Measurements from ENCODE around the gene ATG10. TPM values are rescaled to one million over a fixed set of nuclear protein-coding genes. Genes with fewer than 3 reads are reported as not detected.

Gene ATG10
- total and polyA plus RNA-seq, 2 experiments from 2014 or later = 12.5 to 17.7 TPM

DNA sequence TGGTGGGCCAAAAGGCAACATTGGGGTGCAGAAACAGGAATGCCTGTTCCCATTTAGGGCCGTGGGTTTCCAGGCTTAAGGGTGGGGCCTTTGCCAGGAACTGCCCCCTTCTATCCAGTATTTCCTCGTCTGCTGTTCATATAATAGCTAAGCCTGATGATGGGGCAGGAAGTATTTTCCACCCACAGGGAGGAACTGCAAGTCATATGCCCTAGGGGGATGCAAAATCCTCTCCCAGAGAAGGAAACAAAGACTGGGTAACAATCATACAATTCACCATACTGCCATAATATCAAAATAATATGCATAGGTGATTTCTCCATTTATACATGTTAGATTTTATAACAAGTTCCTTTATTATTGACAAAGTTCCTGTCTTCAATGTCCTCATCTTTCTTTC lies 326.8 kb downstream of the ATG10 start (continued):
- TF ChIP-seq, protein P1, sequence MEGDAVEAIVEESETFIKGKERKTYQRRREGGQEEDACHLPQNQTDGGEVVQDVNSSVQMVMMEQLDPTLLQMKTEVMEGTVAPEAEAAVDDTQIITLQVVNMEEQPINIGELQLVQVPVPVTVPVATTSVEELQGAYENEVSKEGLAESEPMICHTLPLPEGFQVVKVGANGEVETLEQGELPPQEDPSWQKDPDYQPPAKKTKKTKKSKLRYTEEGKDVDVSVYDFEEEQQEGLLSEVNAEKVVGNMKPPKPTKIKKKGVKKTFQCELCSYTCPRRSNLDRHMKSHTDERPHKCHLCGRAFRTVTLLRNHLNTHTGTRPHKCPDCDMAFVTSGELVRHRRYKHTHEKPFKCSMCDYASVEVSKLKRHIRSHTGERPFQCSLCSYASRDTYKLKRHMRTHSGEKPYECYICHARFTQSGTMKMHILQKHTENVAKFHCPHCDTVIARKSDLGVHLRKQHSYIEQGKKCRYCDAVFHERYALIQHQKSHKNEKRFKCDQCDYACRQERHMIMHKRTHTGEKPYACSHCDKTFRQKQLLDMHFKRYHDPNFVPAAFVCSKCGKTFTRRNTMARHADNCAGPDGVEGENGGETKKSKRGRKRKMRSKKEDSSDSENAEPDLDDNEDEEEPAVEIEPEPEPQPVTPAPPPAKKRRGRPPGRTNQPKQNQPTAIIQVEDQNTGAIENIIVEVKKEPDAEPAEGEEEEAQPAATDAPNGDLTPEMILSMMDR (conservative IDR thresholded peaks at IDR 0.05; ENCODE audit: low read depth in 2 of 2) = no peak
- TF ChIP-seq, protein P2, sequence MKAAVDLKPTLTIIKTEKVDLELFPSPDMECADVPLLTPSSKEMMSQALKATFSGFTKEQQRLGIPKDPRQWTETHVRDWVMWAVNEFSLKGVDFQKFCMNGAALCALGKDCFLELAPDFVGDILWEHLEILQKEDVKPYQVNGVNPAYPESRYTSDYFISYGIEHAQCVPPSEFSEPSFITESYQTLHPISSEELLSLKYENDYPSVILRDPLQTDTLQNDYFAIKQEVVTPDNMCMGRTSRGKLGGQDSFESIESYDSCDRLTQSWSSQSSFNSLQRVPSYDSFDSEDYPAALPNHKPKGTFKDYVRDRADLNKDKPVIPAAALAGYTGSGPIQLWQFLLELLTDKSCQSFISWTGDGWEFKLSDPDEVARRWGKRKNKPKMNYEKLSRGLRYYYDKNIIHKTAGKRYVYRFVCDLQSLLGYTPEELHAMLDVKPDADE (IDR thresholded peaks at IDR 0.05) = no peak
- TF ChIP-seq ZNF114 (CRISPR knock-in tag; IDR thresholded peaks at IDR 0.05) (no peak), CREB1 (CRISPR knock-in tag; IDR thresholded peaks at IDR 0.05; ENCODE audit: low read depth) (no peak), POLR2AphosphoS5 (IDR thresholded peaks at IDR 0.05; ENCODE audit: low read depth) (no peak)

DNA sequence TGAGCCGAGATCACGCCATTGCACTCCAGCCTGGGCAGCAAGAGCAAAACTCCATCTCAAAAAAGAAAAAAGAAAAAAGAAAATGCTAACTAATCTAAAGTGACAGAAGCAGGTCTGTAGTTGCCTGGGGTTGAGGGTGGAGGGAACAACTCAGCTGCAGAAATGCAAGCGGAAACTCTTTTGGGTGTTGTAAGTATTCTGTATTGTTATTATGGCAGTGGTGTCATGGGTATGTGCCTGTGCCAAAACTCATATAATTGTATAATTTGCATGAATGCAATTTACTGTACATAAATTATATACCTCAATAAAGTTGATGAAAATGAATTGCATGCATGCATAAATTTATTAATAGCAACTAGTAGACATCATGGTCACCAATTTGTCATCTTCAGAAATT lies 329.4 kb downstream of the ATG10 start:
- H3F3A ChIP-seq (replicated peaks; ENCODE audit: low read depth) = no peaks in the 10 kb centered on the region
- Mint-ChIP-seq H3K27me3 (ENCODE audit: insufficient read depth, low read depth, poor library complexity) (peaks cover 11% of the 10 kb centered on the region), H3K4me1 (peaks cover 12% of the 10 kb centered on the region), H3K36me3 (ENCODE audit: low read depth) (no peaks in the 10 kb centered on the region), H3K9me3 (peaks cover 3% of the 10 kb centered on the region; the same call in 1 of the 3 replicates), H3K4me3 (no peak overlapping the region), H3K27ac (no peak overlapping the region)
- H3K4me1 ChIP-seq (ENCODE audit: insufficient read depth) = peaks cover 2% of the 10 kb centered on the region; the same call in 1 of the 2 replicates
- H3K4me2 ChIP-seq = no peak overlapping the region
- H2AFZ ChIP-seq = no peak overlapping the region
- H3K36me3 ChIP-seq (ENCODE audit: insufficient read depth) = no peaks in the 10 kb centered on the region
- no peaks in the 10 kb centered on the region for H4K20me1 ChIP-seq (replicated peaks; ENCODE audit: insufficient read depth)
- no peaks in the 10 kb centered on the region for H3K9me2 ChIP-seq (ENCODE audit: insufficient read depth)
- no peaks in the 10 kb centered on the region for H3K79me2 ChIP-seq (replicated peaks; ENCODE audit: insufficient read depth)
- no peak for ATAC-seq
- H3K27ac ChIP-seq (ENCODE audit: low read depth) = no peak overlapping the region
- no peak for DNase-seq (ENCODE audit: low spot score)
- no peaks in the 10 kb centered on the region for H3K27me3 ChIP-seq (ENCODE audit: insufficient read depth)
- H3K4me3 ChIP-seq = no peak overlapping the region
- TF ChIP-seq, protein P3, sequence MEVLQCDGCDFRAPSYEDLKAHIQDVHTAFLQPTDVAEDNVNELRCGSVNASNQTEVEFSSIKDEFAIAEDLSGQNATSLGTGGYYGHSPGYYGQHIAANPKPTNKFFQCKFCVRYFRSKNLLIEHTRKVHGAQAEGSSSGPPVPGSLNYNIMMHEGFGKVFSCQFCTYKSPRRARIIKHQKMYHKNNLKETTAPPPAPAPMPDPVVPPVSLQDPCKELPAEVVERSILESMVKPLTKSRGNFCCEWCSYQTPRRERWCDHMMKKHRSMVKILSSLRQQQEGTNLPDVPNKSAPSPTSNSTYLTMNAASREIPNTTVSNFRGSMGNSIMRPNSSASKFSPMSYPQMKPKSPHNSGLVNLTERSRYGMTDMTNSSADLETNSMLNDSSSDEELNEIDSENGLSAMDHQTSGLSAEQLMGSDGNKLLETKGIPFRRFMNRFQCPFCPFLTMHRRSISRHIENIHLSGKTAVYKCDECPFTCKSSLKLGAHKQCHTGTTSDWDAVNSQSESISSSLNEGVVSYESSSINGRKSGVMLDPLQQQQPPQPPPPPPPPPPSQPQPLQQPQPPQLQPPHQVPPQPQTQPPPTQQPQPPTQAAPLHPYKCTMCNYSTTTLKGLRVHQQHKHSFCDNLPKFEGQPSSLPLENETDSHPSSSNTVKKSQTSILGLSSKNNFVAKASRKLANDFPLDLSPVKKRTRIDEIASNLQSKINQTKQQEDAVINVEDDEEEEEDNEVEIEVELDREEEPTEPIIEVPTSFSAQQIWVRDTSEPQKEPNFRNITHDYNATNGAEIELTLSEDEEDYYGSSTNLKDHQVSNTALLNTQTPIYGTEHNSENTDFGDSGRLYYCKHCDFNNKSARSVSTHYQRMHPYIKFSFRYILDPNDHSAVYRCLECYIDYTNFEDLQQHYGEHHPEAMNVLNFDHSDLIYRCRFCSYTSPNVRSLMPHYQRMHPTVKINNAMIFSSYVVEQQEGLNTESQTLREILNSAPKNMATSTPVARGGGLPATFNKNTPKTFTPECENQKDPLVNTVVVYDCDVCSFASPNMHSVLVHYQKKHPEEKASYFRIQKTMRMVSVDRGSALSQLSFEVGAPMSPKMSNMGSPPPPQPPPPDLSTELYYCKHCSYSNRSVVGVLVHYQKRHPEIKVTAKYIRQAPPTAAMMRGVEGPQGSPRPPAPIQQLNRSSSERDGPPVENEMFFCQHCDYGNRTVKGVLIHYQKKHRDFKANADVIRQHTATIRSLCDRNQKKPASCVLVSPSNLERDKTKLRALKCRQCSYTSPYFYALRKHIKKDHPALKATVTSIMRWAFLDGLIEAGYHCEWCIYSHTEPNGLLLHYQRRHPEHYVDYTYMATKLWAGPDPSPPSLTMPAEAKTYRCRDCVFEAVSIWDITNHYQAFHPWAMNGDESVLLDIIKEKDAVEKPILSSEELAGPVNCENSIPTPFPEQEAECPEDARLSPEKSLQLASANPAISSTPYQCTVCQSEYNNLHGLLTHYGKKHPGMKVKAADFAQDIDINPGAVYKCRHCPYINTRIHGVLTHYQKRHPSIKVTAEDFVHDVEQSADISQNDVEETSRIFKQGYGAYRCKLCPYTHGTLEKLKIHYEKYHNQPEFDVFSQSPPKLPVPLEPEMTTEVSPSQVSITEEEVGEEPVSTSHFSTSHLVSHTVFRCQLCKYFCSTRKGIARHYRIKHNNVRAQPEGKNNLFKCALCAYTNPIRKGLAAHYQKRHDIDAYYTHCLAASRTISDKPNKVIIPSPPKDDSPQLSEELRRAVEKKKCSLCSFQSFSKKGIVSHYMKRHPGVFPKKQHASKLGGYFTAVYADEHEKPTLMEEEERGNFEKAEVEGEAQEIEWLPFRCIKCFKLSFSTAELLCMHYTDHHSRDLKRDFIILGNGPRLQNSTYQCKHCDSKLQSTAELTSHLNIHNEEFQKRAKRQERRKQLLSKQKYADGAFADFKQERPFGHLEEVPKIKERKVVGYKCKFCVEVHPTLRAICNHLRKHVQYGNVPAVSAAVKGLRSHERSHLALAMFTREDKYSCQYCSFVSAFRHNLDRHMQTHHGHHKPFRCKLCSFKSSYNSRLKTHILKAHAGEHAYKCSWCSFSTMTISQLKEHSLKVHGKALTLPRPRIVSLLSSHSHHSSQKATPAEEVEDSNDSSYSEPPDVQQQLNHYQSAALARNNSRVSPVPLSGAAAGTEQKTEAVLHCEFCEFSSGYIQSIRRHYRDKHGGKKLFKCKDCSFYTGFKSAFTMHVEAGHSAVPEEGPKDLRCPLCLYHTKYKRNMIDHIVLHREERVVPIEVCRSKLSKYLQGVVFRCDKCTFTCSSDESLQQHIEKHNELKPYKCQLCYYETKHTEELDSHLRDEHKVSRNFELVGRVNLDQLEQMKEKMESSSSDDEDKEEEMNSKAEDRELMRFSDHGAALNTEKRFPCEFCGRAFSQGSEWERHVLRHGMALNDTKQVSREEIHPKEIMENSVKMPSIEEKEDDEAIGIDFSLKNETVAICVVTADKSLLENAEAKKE (CRISPR knock-in tag; IDR thresholded peaks at IDR 0.05) = no peak
- TF ChIP-seq POLR2AphosphoS5 (IDR thresholded peaks at IDR 0.05; ENCODE audit: low read depth) = no peak
- no peak for TF ChIP-seq EZH2phosphoT487 (IDR thresholded peaks at IDR 0.05; ENCODE audit: unreplicated experiment)
- TF ChIP-seq, protein P4, sequence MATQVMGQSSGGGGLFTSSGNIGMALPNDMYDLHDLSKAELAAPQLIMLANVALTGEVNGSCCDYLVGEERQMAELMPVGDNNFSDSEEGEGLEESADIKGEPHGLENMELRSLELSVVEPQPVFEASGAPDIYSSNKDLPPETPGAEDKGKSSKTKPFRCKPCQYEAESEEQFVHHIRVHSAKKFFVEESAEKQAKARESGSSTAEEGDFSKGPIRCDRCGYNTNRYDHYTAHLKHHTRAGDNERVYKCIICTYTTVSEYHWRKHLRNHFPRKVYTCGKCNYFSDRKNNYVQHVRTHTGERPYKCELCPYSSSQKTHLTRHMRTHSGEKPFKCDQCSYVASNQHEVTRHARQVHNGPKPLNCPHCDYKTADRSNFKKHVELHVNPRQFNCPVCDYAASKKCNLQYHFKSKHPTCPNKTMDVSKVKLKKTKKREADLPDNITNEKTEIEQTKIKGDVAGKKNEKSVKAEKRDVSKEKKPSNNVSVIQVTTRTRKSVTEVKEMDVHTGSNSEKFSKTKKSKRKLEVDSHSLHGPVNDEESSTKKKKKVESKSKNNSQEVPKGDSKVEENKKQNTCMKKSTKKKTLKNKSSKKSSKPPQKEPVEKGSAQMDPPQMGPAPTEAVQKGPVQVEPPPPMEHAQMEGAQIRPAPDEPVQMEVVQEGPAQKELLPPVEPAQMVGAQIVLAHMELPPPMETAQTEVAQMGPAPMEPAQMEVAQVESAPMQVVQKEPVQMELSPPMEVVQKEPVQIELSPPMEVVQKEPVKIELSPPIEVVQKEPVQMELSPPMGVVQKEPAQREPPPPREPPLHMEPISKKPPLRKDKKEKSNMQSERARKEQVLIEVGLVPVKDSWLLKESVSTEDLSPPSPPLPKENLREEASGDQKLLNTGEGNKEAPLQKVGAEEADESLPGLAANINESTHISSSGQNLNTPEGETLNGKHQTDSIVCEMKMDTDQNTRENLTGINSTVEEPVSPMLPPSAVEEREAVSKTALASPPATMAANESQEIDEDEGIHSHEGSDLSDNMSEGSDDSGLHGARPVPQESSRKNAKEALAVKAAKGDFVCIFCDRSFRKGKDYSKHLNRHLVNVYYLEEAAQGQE (IDR thresholded peaks at IDR 0.05; ENCODE audit: unreplicated experiment) = no peak
- TF ChIP-seq EZH2 (IDR thresholded peaks at IDR 0.05; ENCODE audit: low read depth, unreplicated experiment) = no peak
- TF ChIP-seq NANOG (IDR thresholded peaks at IDR 0.05; ENCODE audit: borderline replicate concordance) = no peak
- TF ChIP-seq ZNF331 (CRISPR knock-in tag; IDR thresholded peaks at IDR 0.05; ENCODE audit: low read depth) = no peak
- TF ChIP-seq, protein P2 (IDR thresholded peaks at IDR 0.05) = no peak
- no peak for TF ChIP-seq CREB1 (CRISPR knock-in tag; IDR thresholded peaks at IDR 0.05; ENCODE audit: low read depth)
